C4-2B (cell line): ENCODE data around the gene NOS3.

ENCODE experiments used
- H3K27ac ChIP-seq: fragments of 450-650 bp; 2 replicates; pipeline ENCODE4 v1.5.1; 2017
- CTCF ChIP-seq: fragments of 450-650 bp; conservative IDR thresholded peaks from 2 replicates; pipeline ENCODE4 v1.5.1; 2017; ENCODE audit warnings: mild to moderate bottlenecking
- ZFX ChIP-seq: fragments of 450-650 bp; IDR thresholded peaks from 2 replicates; pipeline ENCODE4 v1.6.1; 2017

NOS3 gene

GRCh38 chr7:150953061-150953997 is 37.5 kb upstream of the NOS3 start:
- H3K27ac ChIP-seq: no peak overlapping the region
- TF ChIP-seq ZFX (no peak), CTCF (no peak)

- no peak for TF ChIP-seq ZFX
- no peak for TF ChIP-seq CTCF
- H3K27ac ChIP-seq: no peak overlapping the region
Measured at GRCh38 chr7:150954201-150954985, 36.4 kb upstream of the NOS3 start.

GRCh38 chr7:150954986-150955518 is 35.8 kb upstream of the NOS3 start:
- TF ChIP-seq ZFX: no peak
- no peak for TF ChIP-seq CTCF
- no peak overlapping the region for H3K27ac ChIP-seq

- TF ChIP-seq CTCF: no peak
- TF ChIP-seq ZFX: no peak
- H3K27ac ChIP-seq: no peak overlapping the region
Measured at GRCh38 chr7:150955519-150956394, 35.1 kb upstream of the NOS3 start.

GRCh38 chr7:150956395-150957132 is 34.3 kb upstream of the NOS3 start:
- no peak overlapping the region for H3K27ac ChIP-seq
- no peak for TF ChIP-seq ZFX
- no peak for TF ChIP-seq CTCF
